Uterus (tissue), 2 donors: ENCODE results near the gene ASB5.

Experiments used
- CTCF ChIP-seq, 4 experiments: fragments of 200-600 bp in 2 of 4; fragments of 450-650 bp in 2 of 4; sonication (generic) in 2 of 4; IDR thresholded peaks; one replicate each; pipeline ENCODE4 v1.5.1; 2016 to 2019; ENCODE audit warnings: antibody characterized with exemption in 4 of 4, mild to moderate bottlenecking in 2 of 4, moderate library complexity in 1 of 4
- POLR2A ChIP-seq, 2 donors: fragments of 450-650 bp; IDR thresholded peaks; one replicate each; pipeline ENCODE4 v1.6.1; 2016; ENCODE audit warnings: antibody characterized with exemption in 2 of 2, mild to moderate bottlenecking in 1 of 2, moderate library complexity in 1 of 2

GRCh38 chr4:176241703-176242102, 27.3 kb downstream of the ASB5 start:
- TF ChIP-seq CTCF (IDR thresholded peaks at IDR 0.05) (no peak), POLR2A (IDR thresholded peaks at IDR 0.05) (no peak)
